Renal cortex interstitium (tissue), 11 donors: ENCODE results near the gene MS4A13. TPM values are rescaled to one million over a fixed set of nuclear protein-coding genes. Genes with fewer than 3 reads are reported as not detected.
"Not testable (repeated sequence)": the region's sequence is repeated elsewhere in the genome, so short reads cannot be mapped to it uniquely, and the experiment has no call there.

ENCODE experiments used
- DNase-seq, 11 donors: peaks; one replicate each; pipeline ENCODE4 v3.0.0-alpha.2; 2013; ENCODE audit warnings: low read depth in 9 of 11, low spot score in 4 of 11; ENCODE audit errors: extremely low read depth in 1 of 11
- polyA plus RNA-seq, 3 donors: library from polyadenylated mRNA; unstranded; fragments of 120-200 nt; gene quantifications; one replicate each; pipeline ENCODE4 v1.2.1, GENCODE V29; 2013; ENCODE audit not compliant: insufficient read length in 3 of 3

Gene MS4A13
- polyA plus RNA-seq, 3 donors = not detected

DNA sequence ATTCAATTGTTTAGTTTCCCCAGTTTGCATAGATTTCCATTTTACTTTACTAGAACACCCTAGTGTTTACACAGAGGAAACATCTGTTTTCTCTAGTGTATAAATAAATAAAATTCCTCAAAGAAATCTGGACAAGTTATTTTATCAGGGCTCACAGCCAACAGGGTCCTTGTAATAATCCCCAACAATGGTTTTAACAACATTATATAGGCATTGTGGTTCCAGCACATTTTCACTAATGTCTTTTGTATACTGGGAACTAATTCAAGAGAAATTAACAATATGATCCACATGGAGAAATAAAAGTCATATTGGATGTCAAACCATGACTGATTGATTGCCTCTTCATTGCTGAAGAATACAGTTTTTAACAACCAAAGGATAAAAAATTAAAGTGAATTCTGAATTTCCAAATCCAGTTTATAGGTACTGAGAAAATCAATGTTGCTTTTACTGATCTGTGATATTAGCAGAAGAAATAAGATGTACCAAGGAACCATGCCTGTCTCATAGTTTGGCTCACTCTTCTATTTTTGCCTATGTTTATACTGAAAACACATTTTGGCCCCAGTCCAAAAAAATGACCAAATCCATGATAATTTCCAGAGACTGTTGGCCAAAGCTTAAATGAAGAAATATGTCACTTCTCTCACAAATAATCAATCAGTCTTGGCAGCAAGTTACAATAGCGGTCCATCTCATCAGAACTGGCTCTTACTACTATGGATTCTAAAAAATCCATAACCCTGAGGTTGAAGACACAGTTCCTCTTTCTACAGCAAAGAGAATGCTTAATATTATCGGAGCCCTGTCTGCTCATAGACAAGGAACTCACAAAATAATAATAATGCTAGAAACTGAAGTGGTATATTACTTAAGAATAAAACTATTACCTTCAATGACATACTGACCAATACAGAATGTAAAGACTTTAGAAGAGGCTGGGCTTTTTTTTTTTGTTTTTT lies 1.4 kb upstream of the MS4A13 start:
- no peak for DNase-seq

DNA sequence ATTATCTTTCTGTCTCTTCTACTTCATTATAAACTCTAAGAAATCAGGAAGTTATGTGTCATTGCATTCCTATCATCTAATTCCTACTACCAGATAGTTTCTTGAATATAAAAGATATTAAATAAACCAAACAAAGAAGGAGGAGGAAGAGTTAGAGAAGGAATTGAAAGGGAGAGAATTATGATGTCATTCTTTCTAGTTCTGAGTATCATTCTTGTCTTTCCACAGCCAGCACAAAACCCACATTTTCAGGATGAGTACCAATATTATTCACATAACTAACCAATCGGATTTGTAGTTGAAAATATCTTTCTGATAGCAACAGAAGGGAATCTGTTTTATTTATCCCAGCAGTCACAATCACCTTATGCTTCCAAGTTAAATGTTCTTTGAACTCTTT lies 13.3 kb downstream of the MS4A13 start:
- no peak for DNase-seq

DNA sequence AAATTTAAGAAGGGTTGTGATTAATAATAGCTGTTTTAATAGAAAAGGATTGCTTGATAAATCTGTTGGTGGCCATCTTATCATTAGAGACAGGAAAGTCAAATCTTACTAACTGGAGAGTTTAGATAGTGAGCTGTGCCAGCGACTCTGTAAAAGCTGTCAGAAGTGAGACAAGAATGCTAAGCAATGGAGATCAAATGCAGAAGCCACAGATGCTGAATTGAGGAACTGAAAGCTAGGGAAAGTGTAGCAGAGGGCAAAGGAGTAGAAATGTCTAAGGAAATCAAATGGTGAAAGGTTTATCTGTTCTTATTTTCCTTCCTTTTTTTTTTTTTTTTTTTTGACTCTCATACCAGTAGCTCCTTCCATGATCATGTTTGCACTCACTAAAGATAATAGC lies 13.7 kb downstream of the MS4A13 start:
- DNase-seq = no peak

DNA sequence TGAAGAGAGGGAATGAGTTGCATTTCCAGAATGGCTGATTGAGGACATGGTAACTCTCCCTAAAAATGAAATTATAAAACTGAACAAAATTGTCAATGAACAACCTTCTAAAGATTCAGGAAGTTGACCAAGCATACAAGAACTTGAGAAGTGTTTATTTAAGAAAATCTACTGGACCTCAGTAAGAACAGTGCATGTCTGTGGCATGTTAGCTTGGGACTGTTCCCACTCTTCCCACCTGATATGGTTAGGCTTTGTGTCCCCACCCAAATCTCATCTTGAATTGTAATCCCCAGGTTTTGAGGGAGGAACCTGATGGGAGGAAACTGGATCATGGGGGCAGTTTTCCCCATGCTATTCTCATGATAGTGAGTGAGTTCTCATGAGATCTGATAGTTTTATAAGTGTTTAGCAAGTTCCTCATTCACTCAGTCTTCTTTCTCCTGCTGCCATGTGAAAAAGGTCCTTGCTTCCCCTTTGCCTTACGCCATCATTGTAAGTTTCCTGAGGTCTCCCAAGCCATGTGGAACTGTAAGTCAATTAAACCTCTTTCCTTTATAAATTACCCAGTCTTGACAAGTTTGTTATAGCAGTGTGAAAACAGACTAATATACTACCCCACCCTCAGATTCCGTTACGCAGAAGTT lies 15.4 kb downstream of the MS4A13 start:
- no peak for DNase-seq

DNA sequence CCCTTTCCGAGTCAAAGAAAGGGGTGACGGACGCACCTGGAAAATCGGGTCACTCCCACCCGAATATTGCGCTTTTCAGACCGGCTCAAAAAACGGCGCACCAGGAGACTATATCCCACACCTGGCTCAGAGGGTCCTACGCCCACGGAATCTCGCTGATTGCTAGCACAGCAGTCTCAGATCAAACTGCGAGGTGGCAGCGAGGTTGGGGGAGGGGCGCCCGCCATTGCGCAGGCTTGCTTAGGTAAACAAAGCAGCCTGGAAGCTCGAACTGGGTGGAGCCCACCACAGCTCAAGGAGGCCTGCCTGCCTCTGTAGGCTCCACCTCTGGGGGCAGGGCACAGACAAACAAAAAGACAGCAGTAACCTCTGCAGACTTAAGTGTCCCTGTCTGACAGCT lies 17.2 kb downstream of the MS4A13 start:
- DNase-seq = not testable (repeated sequence)

DNA sequence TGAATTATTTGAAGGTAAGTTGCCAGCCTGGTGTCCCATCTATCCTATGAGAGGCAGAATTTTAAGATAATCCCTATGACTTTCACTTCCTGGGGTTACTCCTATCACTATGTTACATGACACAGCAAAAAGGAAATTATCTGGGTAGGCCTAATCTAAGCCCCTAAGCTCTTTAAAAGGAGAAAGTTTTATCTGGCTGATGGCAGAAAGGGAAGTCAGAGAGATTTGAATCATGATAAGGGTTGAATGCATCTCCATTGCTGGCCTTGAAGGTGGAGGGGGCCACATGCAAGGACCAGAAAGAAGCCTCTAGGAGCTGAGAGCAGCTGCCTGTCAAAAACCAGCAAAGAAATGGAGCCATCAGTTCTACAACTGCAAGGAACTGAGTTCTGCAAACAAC lies 23.4 kb downstream of the MS4A13 start:
- not testable (repeated sequence) for DNase-seq

DNA sequence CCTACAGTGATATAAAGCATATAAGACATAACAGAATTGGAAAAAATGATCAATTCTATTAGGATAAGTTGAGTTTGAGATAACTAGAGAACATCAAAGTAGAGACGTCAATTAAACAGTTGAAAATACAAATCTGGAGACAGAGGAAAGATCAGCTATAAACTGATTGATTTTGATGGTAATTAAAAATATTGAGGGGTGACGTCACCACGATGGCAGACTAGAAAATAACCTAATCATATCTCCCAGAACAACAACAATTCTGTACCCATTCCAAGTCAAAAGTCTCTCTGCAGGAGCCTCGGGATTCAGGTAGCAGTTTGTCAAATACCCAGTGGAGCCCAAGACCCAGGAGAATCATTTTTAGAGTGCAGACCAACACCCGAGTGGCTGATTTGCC lies 28.9 kb downstream of the MS4A13 start:
- no peak for DNase-seq

DNA sequence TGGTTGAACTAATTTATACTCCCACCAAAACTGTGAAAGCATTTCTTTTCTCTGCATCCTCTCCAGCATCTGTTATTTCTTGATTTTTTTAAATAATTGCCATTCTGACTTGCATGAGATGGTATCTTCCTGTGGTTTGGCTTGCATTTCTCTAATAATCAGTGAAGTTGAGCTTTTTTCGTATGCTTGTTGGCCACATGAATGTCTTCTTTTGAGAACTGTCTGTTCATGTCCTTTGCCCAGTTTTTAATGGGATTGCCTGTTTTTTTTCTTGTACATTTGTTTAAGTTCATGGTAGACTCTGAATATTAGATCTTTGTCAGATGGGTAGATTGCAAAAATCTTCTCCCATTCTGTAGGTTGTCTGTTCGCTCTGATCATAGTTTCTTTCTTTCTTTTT lies 46.1 kb downstream of the MS4A13 start:
- no peak for DNase-seq

DNA sequence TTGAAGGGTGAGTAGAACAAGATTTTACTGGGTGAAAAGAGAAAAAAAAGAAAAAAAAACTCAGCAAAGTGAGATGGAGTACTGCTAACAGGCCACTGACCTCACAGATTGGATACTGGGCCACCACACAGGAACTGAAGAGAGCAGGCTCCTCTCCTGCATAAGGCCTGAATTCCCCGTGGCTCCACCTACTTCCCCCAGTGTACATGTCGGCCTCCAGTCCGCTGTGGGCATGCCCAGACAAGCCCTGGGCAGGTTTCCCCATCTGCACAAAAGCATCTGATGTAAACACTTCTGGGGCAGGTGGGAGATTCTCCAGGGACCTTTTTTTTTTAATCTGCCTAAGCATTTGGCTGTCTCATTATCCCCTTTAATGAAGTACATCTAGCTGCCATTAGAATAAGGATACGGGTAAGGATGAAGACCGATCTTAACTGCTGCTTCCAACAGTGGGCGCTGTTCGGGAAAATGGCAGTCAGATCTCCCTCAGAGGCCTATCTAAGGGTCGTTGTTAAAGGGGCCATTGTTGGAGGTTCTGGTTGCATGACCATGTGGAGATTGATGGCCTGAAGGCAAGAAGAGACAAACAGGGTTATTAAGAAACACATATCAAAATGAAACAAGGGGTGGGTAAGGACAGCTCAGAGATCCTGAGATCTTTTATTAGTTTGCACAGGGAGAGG lies 48.5 kb downstream of the MS4A13 start:
- no peak for DNase-seq

DNA sequence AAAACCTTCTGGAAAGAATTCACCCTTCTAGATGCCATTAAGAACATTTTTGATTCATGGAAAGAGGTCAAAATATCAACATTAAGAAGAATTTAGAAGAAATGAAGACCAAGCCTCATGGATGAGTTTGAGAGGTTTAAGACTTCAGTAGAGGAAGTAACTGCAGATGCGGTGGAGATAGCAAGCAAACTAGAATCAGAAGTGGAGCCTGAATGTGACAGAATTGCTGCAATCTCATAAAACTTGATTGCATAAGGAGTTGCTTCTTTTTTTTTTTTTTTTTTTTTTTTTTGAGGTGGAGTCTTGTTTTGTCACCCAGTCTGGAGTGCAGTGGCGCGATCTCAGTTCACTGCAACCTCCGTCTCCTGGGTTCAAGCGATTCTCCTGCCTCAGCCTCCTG lies 51.6 kb downstream of the MS4A13 start:
- no peak for DNase-seq

DNA sequence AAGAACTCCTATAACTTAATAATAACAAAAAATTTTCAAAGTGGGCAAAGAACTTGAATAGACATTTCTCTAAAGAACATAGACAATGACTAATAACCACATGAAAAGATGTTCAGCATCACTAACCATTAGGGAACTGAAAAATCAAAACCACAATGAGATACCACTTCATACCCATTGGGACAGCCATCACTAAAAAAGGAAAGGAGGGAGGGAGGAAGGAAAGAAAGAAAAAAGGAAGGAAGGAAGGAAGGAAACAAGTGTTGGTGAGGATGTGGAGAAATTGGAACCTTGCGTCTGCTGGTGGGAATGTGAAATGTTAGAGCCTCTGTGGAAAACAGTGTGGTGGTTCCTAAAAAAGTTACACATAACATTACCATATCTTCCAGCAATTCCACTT lies 55.8 kb downstream of the MS4A13 start:
- no peak for DNase-seq

DNA sequence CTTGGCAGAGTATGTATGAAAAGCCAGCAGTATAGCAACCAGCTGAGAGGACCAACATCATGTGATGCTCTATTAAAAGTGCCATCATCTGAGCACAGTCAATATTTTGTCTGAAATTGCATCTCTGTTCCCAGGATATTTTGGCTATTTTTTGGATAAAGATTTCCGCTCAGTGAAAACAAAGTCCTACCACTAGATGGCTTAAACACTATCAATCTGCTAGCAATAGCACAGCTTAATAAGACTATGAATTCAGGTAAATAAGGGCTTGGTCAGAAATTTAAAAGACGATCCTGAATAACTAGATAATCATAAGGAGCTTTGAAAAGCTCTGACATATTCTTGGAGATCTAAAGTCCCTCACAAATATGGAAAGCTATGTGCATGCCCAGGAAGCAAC lies 74.4 kb downstream of the MS4A13 start:
- DNase-seq = no peak

Other genes starting within 250 kb of the MS4A13 start
- gene MS4A4A, start 234.7 kb upstream of the MS4A13 start, polyA plus RNA-seq = 10 to 100 TPM in 1 of 3 donors, 1 to 10 TPM in 2; 7.5 to 10.1 (median 8.0) TPM
- not detected for gene MS4A6E, start 188.1 kb upstream of the MS4A13 start, polyA plus RNA-seq
- gene MS4A7, start 136.9 kb upstream of the MS4A13 start, polyA plus RNA-seq = 10 to 100 TPM in 1 of 3 donors, 1 to 10 TPM in 2; 6.0 to 16.1 (median 6.8) TPM
- gene MS4A14, start 118.9 kb upstream of the MS4A13 start, polyA plus RNA-seq = under 1 TPM; 0.09 to 0.32 (median 0.27) TPM
- gene MS4A5, start 85.8 kb upstream of the MS4A13 start, polyA plus RNA-seq = under 1 TPM in 2 of 3 donors, not detected in 1; 0.23 to 0.44 TPM
- gene MS4A1, start 59.5 kb upstream of the MS4A13 start, polyA plus RNA-seq = under 1 TPM; 0.31 to 0.54 (median 0.50) TPM
- not detected for gene MS4A12, start 22.6 kb upstream of the MS4A13 start, polyA plus RNA-seq
- gene MS4A8, start 184.2 kb downstream of the MS4A13 start, polyA plus RNA-seq = under 1 TPM in 1 of 3 donors, not detected in 2; 0.20 TPM
- gene MS4A18, start 209.3 kb downstream of the MS4A13 start, polyA plus RNA-seq = not detected
- not detected for gene MS4A15, start 241.5 kb downstream of the MS4A13 start, polyA plus RNA-seq